Stimulated activated memory B cell treated with anti-CD40 and anti-IgM and Interleukin-4, amounts not matched to agents 10 μg/mL and 1 μg/mL and 100 μg/mL, for 72 hours (primary cell): ENCODE data around the gene B4GAT1.

Source experiments
- ATAC-seq: fragments of 150-1000 bp; cut with Tn5 transposase; 2 replicates; pipeline ENCODE4 v1.10.0; 2021
- H3K27ac Mint-ChIP-seq: one replicate; pipeline ENCODE4 v1.8.0; 2022; ENCODE audit warnings: mild to moderate bottlenecking, mixed read lengths
- H3K27me3 Mint-ChIP-seq: one replicate; pipeline ENCODE4 v1.8.0; 2022; ENCODE audit warnings: mixed read lengths
- H3K36me3 Mint-ChIP-seq: one replicate; pipeline ENCODE4 v1.8.0; 2022; ENCODE audit warnings: mixed read lengths
- H3K4me1 Mint-ChIP-seq: one replicate; pipeline ENCODE4 v1.8.0; 2022; ENCODE audit warnings: mixed read lengths
- H3K4me3 Mint-ChIP-seq: one replicate; pipeline ENCODE4 v1.8.0; 2022; ENCODE audit warnings: mild to moderate bottlenecking, moderate library complexity, mixed read lengths
- H3K9me3 Mint-ChIP-seq: one replicate; pipeline ENCODE4 v1.8.0; 2022; ENCODE audit warnings: mixed read lengths

B4GAT1 gene

GRCh38 chr11:66344550-66345315 is 2.7 kb downstream of the B4GAT1 start, which contains the start of gene BRMS1:
Gene BRMS1 (minus strand): TSS chr11:66345104. CDS start chr11:66342234, 2,870 bp downstream.
- Mint-ChIP-seq H3K4me1 (peaks cover 43% of the 10 kb centered on the region), H3K27me3 (no peaks in the 10 kb centered on the region), H3K36me3 (peaks cover 34% of the 10 kb centered on the region), H3K27ac (peak within 1 kb of the TSS; percentile 97), H3K4me3 (peak within 1 kb of the TSS; percentile 98), H3K9me3 (no peaks in the 10 kb centered on the region)
- ATAC-seq, result peak; percentile 92

- ATAC-seq, result no peak
- H3K4me1 Mint-ChIP-seq, result peaks cover 43% of the 10 kb centered on the region
- H3K36me3 Mint-ChIP-seq, result peaks cover 48% of the 10 kb centered on the region
- H3K4me3 Mint-ChIP-seq, result peak overlapping the region; percentile 98
- peak overlapping the region; percentile 9 for H3K27ac Mint-ChIP-seq
- H3K27me3 Mint-ChIP-seq, result no peaks in the 10 kb centered on the region
- no peaks in the 10 kb centered on the region for H3K9me3 Mint-ChIP-seq
Measured at GRCh38 chr11:66343176-66343575, 4.3 kb downstream of the B4GAT1 start.

GRCh38 chr11:66341502-66342126 is 5.8 kb downstream of the B4GAT1 start:
- Mint-ChIP-seq H3K36me3 (peaks cover 56% of the 10 kb centered on the region), H3K4me3 (no peak overlapping the region), H3K27me3 (peaks cover under 1% of the 10 kb centered on the region), H3K27ac (no peak overlapping the region), H3K9me3 (no peaks in the 10 kb centered on the region), H3K4me1 (peaks cover 56% of the 10 kb centered on the region)
- ATAC-seq, result no peak

GRCh38 chr11:66340596-66341501 is 6.6 kb downstream of the B4GAT1 start:
- ATAC-seq, result no peak
- peaks cover 56% of the 10 kb centered on the region for H3K36me3 Mint-ChIP-seq
- H3K9me3 Mint-ChIP-seq, result no peaks in the 10 kb centered on the region
- H3K4me1 Mint-ChIP-seq, result peaks cover 64% of the 10 kb centered on the region
- peaks cover 8% of the 10 kb centered on the region for H3K27me3 Mint-ChIP-seq
- no peak overlapping the region for H3K27ac Mint-ChIP-seq
- H3K4me3 Mint-ChIP-seq, result no peak overlapping the region

GRCh38 chr11:66339686-66340483 is 7.5 kb downstream of the B4GAT1 start:
- Mint-ChIP-seq H3K27ac (no peak overlapping the region), H3K36me3 (peaks cover 56% of the 10 kb centered on the region)

GRCh38 chr11:66339162-66339675 is 8.2 kb downstream of the B4GAT1 start:
- Mint-ChIP-seq H3K9me3 (no peaks in the 10 kb centered on the region), H3K4me3 (no peak overlapping the region), H3K4me1 (peaks cover 57% of the 10 kb centered on the region), H3K27me3 (peaks cover 9% of the 10 kb centered on the region), H3K36me3 (peaks cover 56% of the 10 kb centered on the region), H3K27ac (no peak overlapping the region)
- ATAC-seq, result no peak

More at GRCh38 chr11:66339686-66340483, 7.5 kb downstream of the B4GAT1 start:
- Mint-ChIP-seq H3K27me3 (peaks cover 9% of the 10 kb centered on the region), H3K4me1 (peaks cover 64% of the 10 kb centered on the region), H3K9me3 (no peaks in the 10 kb centered on the region), H3K4me3 (no peak overlapping the region)
- ATAC-seq, result no peak

- Mint-ChIP-seq H3K27me3 (peaks cover 9% of the 10 kb centered on the region), H3K27ac (no peak overlapping the region), H3K9me3 (no peaks in the 10 kb centered on the region), H3K4me3 (no peak overlapping the region), H3K4me1 (peaks cover 52% of the 10 kb centered on the region), H3K36me3 (peaks cover 56% of the 10 kb centered on the region)
- ATAC-seq, result no peak
Measured at GRCh38 chr11:66338276-66339161, 8.9 kb downstream of the B4GAT1 start.

- Mint-ChIP-seq H3K4me3 (peak overlapping the region; percentile 76), H3K27ac (peak overlapping the region; percentile 82), H3K36me3 (peaks cover 46% of the 10 kb centered on the region), H3K9me3 (no peaks in the 10 kb centered on the region), H3K4me1 (peaks cover 40% of the 10 kb centered on the region), H3K27me3 (peaks cover 9% of the 10 kb centered on the region)
- no peak for ATAC-seq
Measured at GRCh38 chr11:66337103-66337899, 10.1 kb downstream of the B4GAT1 start.

GRCh38 chr11:66336234-66337102 is 11.0 kb downstream of the B4GAT1 start, which contains the start of gene RIN1:
Gene RIN1 (minus strand): TSS chr11:66336434. CDS start chr11:66336402, 32 bp downstream.
- Mint-ChIP-seq H3K9me3 (no peaks in the 10 kb centered on the region), H3K36me3 (peaks cover 37% of the 10 kb centered on the region), H3K27me3 (peaks cover 9% of the 10 kb centered on the region), H3K27ac (peak within 1 kb of the TSS; percentile 82), H3K4me3 (peak within 1 kb of the TSS; percentile 76), H3K4me1 (peaks cover 40% of the 10 kb centered on the region)
- ATAC-seq, result peak; percentile 85

- Mint-ChIP-seq H3K36me3 (peaks cover 30% of the 10 kb centered on the region), H3K9me3 (no peaks in the 10 kb centered on the region), H3K27ac (peak overlapping the region; percentile 82)
Measured at GRCh38 chr11:66335531-66336233, 11.7 kb downstream of the B4GAT1 start.

GRCh38 chr11:66334605-66335442 is 12.6 kb downstream of the B4GAT1 start:
- peaks cover 22% of the 10 kb centered on the region for H3K36me3 Mint-ChIP-seq
- no peak for ATAC-seq
- no peaks in the 10 kb centered on the region for H3K9me3 Mint-ChIP-seq
- H3K4me1 Mint-ChIP-seq, result peaks cover 40% of the 10 kb centered on the region
- H3K4me3 Mint-ChIP-seq, result no peak overlapping the region
- H3K27ac Mint-ChIP-seq, result peak overlapping the region; percentile 26
- H3K27me3 Mint-ChIP-seq, result peaks cover 9% of the 10 kb centered on the region

More at GRCh38 chr11:66335531-66336233, 11.7 kb downstream of the B4GAT1 start:
- ATAC-seq, result peak; percentile 3
- Mint-ChIP-seq H3K4me1 (peaks cover 40% of the 10 kb centered on the region), H3K4me3 (peak overlapping the region; percentile 76), H3K27me3 (peaks cover 9% of the 10 kb centered on the region)
